Stimulated activated CD4-positive, alpha-beta T cell treated with anti-CD3 and anti-CD28 coated beads, Interleukin-2, amount 100 ng/mL, for 48 hours (primary cell): ENCODE results near the gene STIM1.
"Not testable (repeated sequence)": the region's sequence is repeated elsewhere in the genome, so short reads cannot be mapped to it uniquely, and the experiment has no call there.

Source experiments
- DNase-seq, 2 donors: peaks; one replicate each; pipeline ENCODE4 v3.0.0-alpha.2; 2020

STIM1 gene

DNA sequence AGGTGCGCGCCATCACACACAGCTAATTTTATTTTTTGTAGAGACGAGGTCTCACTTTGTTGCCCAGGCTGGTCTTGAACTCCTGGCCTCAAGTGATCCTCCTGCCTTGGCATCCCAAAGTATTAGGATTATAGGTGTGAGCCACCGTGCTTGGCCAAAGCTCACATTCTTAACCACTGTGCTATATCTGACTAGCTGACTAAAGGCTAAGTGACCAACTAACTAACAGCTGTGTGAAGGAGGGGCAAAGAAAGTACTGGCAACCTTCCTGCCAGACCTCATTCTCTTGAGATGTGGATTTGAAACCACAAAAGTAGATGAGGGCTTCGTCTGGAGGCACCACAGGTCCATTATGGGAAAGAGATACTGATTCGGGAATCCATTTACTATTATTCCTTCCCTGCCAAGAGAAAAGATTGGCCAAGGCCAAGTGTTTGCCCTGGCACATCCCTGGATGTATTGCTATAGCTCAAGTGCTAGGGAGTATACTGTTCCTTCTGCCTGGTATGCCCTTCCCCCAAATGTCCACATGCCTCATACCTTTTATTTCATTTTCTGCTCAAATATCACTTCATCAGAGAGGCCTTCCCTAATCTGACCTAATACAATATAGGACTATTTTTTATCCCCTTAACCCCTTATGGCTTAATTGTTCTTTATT is 186.4 kb downstream of the STIM1 start:
- no peak for DNase-seq

GRCh38 chr11:4044976-4045646 is 189.6 kb downstream of the STIM1 start:
- no peak for DNase-seq

DNA sequence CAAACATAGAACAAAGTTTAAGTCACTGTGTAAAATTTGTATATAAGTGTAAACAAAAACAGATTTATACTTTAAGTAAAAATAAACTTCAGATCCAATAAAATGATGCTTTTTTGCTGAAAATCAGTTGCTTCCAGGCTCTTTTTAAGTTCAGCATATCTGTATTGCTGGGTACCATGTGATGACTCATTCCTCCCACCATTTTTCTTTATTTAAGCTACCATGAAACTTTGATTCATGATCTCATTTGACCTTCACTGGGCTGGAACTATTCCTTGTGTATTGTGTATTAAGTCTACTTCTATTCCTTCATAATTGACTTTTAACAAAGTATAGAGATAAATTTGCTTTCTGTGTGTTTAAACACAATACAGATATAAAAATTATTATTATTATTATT is 192.9 kb downstream of the STIM1 start:
- DNase-seq = no peak

GRCh38 chr11:4049006-4049405 is 193.5 kb downstream of the STIM1 start:
- no peak for DNase-seq

DNA sequence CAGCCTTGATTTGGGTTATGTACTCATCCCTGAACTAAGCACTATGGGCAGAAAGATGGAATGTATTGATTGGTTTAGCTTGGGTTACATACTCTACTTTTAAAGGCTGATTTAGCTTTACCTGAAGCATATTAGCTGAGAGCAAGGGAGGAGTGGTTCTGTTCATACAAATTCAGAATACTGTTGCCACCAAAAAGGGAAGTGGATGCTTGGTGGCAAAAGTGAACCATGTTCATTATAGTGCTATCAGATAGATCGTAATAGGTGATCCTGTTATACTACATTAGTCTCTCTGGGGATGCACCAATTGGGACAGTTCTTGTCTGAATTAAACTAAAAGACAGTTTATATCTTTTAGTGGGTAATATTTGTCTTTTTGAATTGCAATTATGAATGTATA is 194.7 kb downstream of the STIM1 start:
- no peak for DNase-seq

- not testable (repeated sequence) for DNase-seq
Observed at GRCh38 chr11:4053200-4053599, 197.7 kb downstream of the STIM1 start.

GRCh38 chr11:4054643-4055042 is 199.2 kb downstream of the STIM1 start:
- no peak for DNase-seq

- no peak for DNase-seq
Observed at GRCh38 chr11:4059424-4059823, 204.0 kb downstream of the STIM1 start.

DNA sequence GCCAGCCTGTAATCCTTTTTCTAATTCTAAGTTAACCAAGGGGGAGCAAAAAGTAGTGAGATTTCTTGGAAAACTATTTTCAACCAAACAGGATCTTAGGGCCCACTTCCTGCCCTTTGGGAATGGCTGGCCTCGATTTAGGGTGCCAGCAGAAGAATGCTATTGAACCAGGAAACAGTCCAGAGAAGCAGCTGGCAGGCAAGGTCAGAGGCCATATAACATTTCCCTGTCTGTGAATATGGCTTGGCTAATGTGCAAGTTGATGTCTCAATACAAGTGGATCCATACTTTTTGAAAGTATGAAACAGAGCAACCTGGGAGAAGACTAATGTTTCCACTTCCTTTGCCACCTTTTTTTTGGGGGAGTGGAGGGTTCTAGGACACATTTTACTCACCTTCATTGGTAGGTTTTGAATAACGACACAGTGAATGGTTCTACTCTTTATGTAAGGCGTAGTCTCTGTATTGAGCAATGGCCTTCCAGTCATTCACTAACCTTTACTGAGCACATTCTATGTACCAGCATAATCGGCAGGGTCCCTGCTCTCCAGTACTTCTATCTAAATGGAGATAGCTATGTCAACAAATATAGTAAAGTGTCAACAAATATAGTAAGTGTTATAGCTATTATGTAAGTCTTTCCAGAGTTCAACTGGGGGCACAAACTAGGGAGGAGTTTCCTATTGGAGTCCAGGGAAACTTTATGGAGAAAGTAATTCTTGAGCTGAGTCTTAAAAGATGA is 204.9 kb downstream of the STIM1 start:
- DNase-seq = no peak

- no peak for DNase-seq
Observed at GRCh38 chr11:4061700-4062099, 206.2 kb downstream of the STIM1 start.

GRCh38 chr11:4063348-4063747 is 207.9 kb downstream of the STIM1 start:
- DNase-seq = no peak

- DNase-seq = no peak
Observed at GRCh38 chr11:4064278-4064955, 209.0 kb downstream of the STIM1 start.

DNA sequence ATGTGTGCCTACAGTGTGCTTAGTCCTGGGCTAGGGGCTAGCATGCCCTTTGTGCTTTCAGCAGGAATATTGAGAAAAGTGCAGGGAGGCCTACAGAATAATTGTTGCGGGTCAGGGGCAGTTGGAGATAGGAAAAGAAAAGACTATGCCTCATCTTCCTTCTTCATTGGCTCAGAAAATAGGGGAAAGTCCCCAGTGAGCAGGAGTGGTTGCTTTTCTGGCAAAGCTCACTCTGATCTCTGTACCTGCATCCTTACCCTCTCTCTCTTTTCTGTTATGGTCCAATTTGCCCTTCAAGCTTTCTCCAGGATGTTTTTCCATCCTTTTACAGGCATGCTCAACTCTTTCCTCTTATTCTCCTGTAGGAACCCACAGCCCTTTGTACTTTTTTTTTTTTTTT is 209.6 kb downstream of the STIM1 start:
- no peak for DNase-seq

DNA sequence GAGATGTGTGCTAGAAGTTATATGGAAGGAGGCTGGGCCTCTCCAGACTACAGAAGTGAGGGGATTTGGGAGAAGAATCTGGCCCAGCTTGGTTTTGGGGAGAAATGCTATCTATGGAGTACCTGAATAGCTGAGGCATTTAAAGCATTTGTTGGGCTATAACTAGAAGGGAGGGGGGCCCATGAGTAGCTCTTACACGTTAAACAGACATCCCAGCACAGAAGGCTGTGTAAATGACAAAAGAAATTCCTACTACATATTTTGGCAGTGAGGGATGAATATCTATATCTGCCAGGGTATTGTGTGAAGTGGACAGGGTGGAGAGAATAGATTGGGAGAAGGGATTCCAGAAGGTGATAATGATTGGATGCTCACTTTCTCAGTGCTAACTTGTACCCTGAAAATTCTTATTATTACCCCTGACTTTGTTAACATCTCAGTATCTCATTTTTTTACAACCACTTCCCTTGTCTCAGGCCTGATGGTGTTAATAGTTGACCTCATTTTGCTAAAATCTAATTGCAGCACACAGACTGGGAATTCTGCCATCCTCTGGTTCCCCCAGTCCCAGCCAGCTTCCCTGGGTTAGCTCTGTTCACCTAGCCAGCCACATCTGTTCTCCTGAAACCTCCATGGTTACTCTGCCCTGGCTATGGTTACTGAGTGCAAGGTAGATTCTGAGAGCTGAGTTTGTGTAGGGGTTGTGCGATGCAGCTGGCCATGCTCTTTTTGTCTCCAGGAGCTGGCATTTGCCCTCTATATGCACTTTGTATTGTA is 210.3 kb downstream of the STIM1 start:
- no peak for DNase-seq

DNA sequence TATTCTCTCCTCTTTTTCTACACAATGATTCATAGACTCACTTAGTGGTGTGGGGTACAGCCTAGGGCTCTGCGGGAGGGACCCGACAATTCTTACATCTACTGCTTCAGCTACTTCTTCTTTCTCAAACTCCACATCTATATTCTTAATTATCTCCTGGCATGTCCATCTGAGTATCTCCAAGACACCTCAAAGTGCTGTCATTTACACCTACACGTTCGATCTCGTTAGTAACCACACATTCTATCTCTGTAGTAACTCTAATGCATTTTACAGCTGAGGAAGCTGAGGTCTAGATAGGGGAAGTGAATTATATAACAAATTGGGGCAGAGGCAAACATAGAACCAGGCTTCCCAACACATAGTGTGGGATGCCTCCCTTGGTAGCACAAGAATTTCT is 211.4 kb downstream of the STIM1 start:
- DNase-seq = no peak

DNA sequence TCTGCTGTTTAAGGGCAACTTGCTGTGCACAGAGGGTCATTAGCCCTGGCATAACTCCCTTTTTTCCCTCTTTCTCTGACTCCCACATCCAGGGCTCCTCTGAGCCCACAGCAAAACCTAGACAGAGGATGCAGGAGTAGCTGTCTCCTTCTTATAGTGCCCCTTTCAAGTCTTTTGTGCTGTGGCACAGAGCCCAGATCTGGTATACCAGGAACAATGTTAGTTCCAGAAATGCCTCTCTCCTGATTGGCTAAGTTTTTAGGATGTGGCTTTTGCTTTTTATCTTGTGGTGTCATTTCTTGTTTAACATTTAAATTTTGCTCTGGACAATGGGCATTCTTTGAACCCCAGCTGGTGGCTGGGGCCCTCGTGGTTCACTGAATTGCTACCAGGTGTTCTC is 213.5 kb downstream of the STIM1 start:
- DNase-seq = no peak

DNA sequence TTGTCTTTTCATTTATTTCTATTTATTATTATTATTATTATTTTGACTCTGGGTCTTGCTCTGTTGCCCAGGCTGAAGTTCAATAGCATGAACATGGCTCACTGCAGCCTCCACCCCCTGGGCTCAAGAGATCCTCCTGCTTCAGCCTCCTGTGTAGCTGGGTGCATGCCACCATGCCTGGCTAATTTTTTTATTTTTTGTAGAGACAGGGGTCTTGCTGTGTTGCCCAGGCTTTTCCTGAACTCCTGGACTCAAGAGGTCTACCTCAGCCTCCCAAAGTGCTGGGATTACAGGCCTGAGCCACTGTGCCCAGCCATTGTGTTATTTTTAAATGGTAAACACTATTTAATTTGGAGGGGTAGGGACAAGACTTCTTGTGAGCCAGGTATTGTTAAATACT is 215.9 kb downstream of the STIM1 start:
- DNase-seq = no peak

- no peak for DNase-seq
Observed at GRCh38 chr11:4071914-4072313, 216.4 kb downstream of the STIM1 start.

GRCh38 chr11:4072668-4073285 is 217.3 kb downstream of the STIM1 start:
- DNase-seq = peak in 1 of 2 donors; percentile 40

DNA sequence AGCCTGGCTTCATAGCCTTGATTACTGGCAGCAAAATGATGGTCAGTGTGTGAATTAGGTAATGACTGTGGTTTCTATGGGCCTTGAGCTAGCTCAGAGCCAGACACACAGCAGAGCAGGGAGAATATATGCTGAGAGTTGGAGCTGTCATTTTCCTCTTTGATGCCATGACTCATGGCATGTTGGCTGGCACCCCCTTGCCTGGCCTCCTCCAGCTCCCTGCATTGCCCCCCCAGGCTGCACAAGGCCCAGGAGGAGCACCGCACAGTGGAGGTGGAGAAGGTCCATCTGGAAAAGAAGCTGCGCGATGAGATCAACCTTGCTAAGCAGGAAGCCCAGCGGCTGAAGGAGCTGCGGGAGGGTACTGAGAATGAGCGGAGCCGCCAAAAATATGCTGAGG is 218.8 kb downstream of the STIM1 start:
- DNase-seq = no peak

GRCh38 chr11:4076774-4077173 is 221.3 kb downstream of the STIM1 start:
- no peak for DNase-seq

- DNase-seq = no peak
Observed at GRCh38 chr11:4083198-4083597, 227.7 kb downstream of the STIM1 start.
